GM04504 (cell line): Measurements from ENCODE around the gene DPF3.
"Not testable (repeated sequence)": the region's sequence is repeated elsewhere in the genome, so short reads cannot be mapped to it uniquely, and the experiment has no call there.

Experiments
- DNase-seq: peaks from one replicate; pipeline ENCODE4 v3.0.0-alpha.2; 2012; ENCODE audit warnings: low read depth

DPF3 gene

GRCh38 chr14:72771561-72771960 is 122.3 kb downstream of the DPF3 start:
- no peak for DNase-seq

GRCh38 chr14:72766296-72766695 is 127.6 kb downstream of the DPF3 start:
- DNase-seq: no peak

GRCh38 chr14:72763892-72764291 is 130.0 kb downstream of the DPF3 start:
- no peak for DNase-seq

GRCh38 chr14:72759670-72760069 is 134.2 kb downstream of the DPF3 start:
- DNase-seq: no peak

- DNase-seq: no peak
Observed at GRCh38 chr14:72758993-72759392, 134.9 kb downstream of the DPF3 start.

GRCh38 chr14:72758420-72758819 is 135.5 kb downstream of the DPF3 start:
- no peak for DNase-seq

- DNase-seq: no peak
Observed at GRCh38 chr14:72756967-72757366, 136.9 kb downstream of the DPF3 start.

- no peak for DNase-seq
Observed at GRCh38 chr14:72755766-72756165, 138.1 kb downstream of the DPF3 start.

GRCh38 chr14:72754949-72755348 is 139.0 kb downstream of the DPF3 start:
- DNase-seq: no peak

- DNase-seq: no peak
Observed at GRCh38 chr14:72753879-72754400, 140.0 kb downstream of the DPF3 start.

GRCh38 chr14:72753044-72753710 is 140.7 kb downstream of the DPF3 start:
- DNase-seq: no peak

GRCh38 chr14:72752034-72752412 is 141.9 kb downstream of the DPF3 start:
- no peak for DNase-seq

- DNase-seq: no peak
Observed at GRCh38 chr14:72751276-72752033, 142.4 kb downstream of the DPF3 start.

GRCh38 chr14:72748921-72749320 is 145.0 kb downstream of the DPF3 start:
- DNase-seq: not testable (repeated sequence)

- no peak for DNase-seq
Observed at GRCh38 chr14:72747652-72748051, 146.2 kb downstream of the DPF3 start.

GRCh38 chr14:72745991-72746980 is 147.6 kb downstream of the DPF3 start:
- peak; percentile 53 for DNase-seq

GRCh38 chr14:72745546-72745945 is 148.4 kb downstream of the DPF3 start:
- DNase-seq: peak; percentile 69

- no peak for DNase-seq
Observed at GRCh38 chr14:72744416-72745120, 149.3 kb downstream of the DPF3 start.

- no peak for DNase-seq
Observed at GRCh38 chr14:72743626-72744025, 150.3 kb downstream of the DPF3 start.

- DNase-seq: no peak
Observed at GRCh38 chr14:72742838-72743195, 151.1 kb downstream of the DPF3 start.

- no peak for DNase-seq
Observed at GRCh38 chr14:72742118-72742837, 151.6 kb downstream of the DPF3 start.
